H9 (cell line): Measurements from ENCODE around the gene ACACB. TPM values are rescaled to one million over a fixed set of nuclear protein-coding genes. Genes with fewer than 3 reads are reported as not detected.

Experiments used
- DNase-seq: peaks from one replicate; pipeline ENCODE4 v3.0.0-alpha.2; 2017
- H2AFZ ChIP-seq: one replicate; pipeline ENCODE4 v1.6.1; 2013; ENCODE audit warnings: mild to moderate bottlenecking, low read length, control low read depth, moderate library complexity
- H2AK5ac ChIP-seq: 2 replicates; pipeline ENCODE4 v1.6.1; 2013; ENCODE audit warnings: low read length, control low read depth, mixed read lengths; ENCODE audit not compliant: insufficient read length
- H2BK120ac ChIP-seq: one replicate; pipeline ENCODE4 v1.6.1; 2013; ENCODE audit warnings: low read depth, mild to moderate bottlenecking, low read length, control low read depth, inconsistent platforms; ENCODE audit not compliant: poor library complexity, severe bottlenecking
- H2BK12ac ChIP-seq: 2 replicates; pipeline ENCODE4 v1.6.1; 2013; ENCODE audit warnings: low read length, control low read depth, mixed read lengths, low read depth; ENCODE audit not compliant: insufficient read length
- H2BK15ac ChIP-seq: 2 replicates; pipeline ENCODE4 v1.6.1; 2013; ENCODE audit warnings: low read depth, low read length, control low read depth
- H2BK20ac ChIP-seq: one replicate; pipeline ENCODE4 v1.6.1; 2013; ENCODE audit warnings: low read depth, mild to moderate bottlenecking, low read length, control low read depth, inconsistent platforms; ENCODE audit not compliant: poor library complexity, severe bottlenecking
- H2BK5ac ChIP-seq: 2 replicates; pipeline ENCODE4 v1.6.1; 2013; ENCODE audit warnings: low read length, control low read depth, mixed read lengths; ENCODE audit not compliant: insufficient read length
- H3K14ac ChIP-seq: 2 replicates; pipeline ENCODE4 v1.6.1; 2013; ENCODE audit warnings: low read length, control low read depth; ENCODE audit not compliant: insufficient read depth
- H3K18ac ChIP-seq: 2 replicates; pipeline ENCODE4 v1.6.1; 2013; ENCODE audit warnings: low read depth, mild to moderate bottlenecking, mixed read lengths, low read length, control low read depth; ENCODE audit not compliant: insufficient read length
- H3K23ac ChIP-seq: 2 replicates; pipeline ENCODE4 v1.6.1; 2013; ENCODE audit warnings: low read length, control low read depth, mixed read lengths, low read depth; ENCODE audit not compliant: insufficient read length
- H3K23me2 ChIP-seq: 2 replicates; pipeline ENCODE4 v1.6.1; 2013; ENCODE audit warnings: low read depth, mild to moderate bottlenecking, mixed read lengths, low read length, control low read depth; ENCODE audit not compliant: insufficient read length, poor library complexity, severe bottlenecking
- H3K27ac ChIP-seq: 2 replicates; pipeline ENCODE4 v1.5.1; 2013; ENCODE audit warnings: low read length, control low read depth, mixed read lengths, low read depth; ENCODE audit not compliant: insufficient read length
- H3K27me3 ChIP-seq: 2 replicates; pipeline ENCODE4 v1.6.1; 2013; ENCODE audit warnings: low read length, control low read depth, inconsistent platforms; ENCODE audit not compliant: insufficient read depth
- H3K4ac ChIP-seq: 2 replicates; pipeline ENCODE4 v1.6.1; 2013; ENCODE audit warnings: low read depth, mild to moderate bottlenecking, control low read depth, inconsistent platforms, low read length, moderate library complexity
- H3K4me1 ChIP-seq: 2 replicates; pipeline ENCODE4 v1.6.1; 2013; ENCODE audit warnings: low read length, control low read depth, inconsistent platforms; ENCODE audit not compliant: insufficient read depth
- H3K4me2 ChIP-seq: 2 replicates; pipeline ENCODE4 v1.6.1; 2013; ENCODE audit warnings: low read length, control low read depth, mixed read lengths; ENCODE audit not compliant: insufficient read length, insufficient read depth
- H3K56ac ChIP-seq: 2 replicates; pipeline ENCODE4 v1.6.1; 2013; ENCODE audit warnings: low read depth, mild to moderate bottlenecking, mixed read lengths, low read length, control low read depth; ENCODE audit not compliant: insufficient read length
- H3K79me1 ChIP-seq: 2 replicates; pipeline ENCODE4 v1.6.1; 2013; ENCODE audit warnings: low read depth, mild to moderate bottlenecking, moderate library complexity, low read length, control low read depth, inconsistent platforms; ENCODE audit not compliant: insufficient read depth, poor library complexity, severe bottlenecking
- H3K79me2 ChIP-seq: 2 replicates; pipeline ENCODE4 v1.6.1; 2013; ENCODE audit warnings: low read length, control low read depth, inconsistent platforms; ENCODE audit not compliant: insufficient read depth
- H3K9ac ChIP-seq: 2 replicates; pipeline ENCODE4 v1.6.1; 2013; ENCODE audit warnings: low read length, control low read depth, mixed read lengths; ENCODE audit not compliant: insufficient read length; ENCODE audit errors: extremely low read depth
- H3K9me3 ChIP-seq: one replicate; pipeline ENCODE4 v1.6.1; 2013; ENCODE audit warnings: low read depth, low read length, inconsistent platforms; ENCODE audit not compliant: control insufficient read depth
- H3T11ph ChIP-seq: one replicate; pipeline ENCODE4 v1.6.1; 2013; ENCODE audit warnings: mild to moderate bottlenecking, low read length, control low read depth, inconsistent platforms
- H4K20me1 ChIP-seq: one replicate; pipeline ENCODE4 v1.6.1; 2013; ENCODE audit not compliant: control insufficient read depth, insufficient read length, insufficient read depth
- H4K5ac ChIP-seq: 2 replicates; pipeline ENCODE4 v1.6.1; 2013; ENCODE audit warnings: low read depth, mild to moderate bottlenecking, mixed read lengths, low read length, control low read depth; ENCODE audit not compliant: insufficient read length
- H4K8ac ChIP-seq: replicated peaks from 2 replicates; pipeline ENCODE4 v1.6.1; 2013; ENCODE audit warnings: low read length, control low read depth, mixed read lengths, low read depth; ENCODE audit not compliant: insufficient read length
- H4K91ac ChIP-seq: 2 replicates; pipeline ENCODE4 v1.6.1; 2013; ENCODE audit warnings: low read depth, mild to moderate bottlenecking, moderate library complexity, mixed read lengths, low read length, control low read depth; ENCODE audit not compliant: insufficient read length
- H3K27ac Mint-ChIP-seq, 3 experiments: 2 replicates in 2 of 3; 3 replicates in 1 of 3; pipeline ENCODE4 v1.8.0; 2020 to 2021; ENCODE audit warnings: mixed read lengths in 3 of 3, mild to moderate bottlenecking in 1 of 3, moderate library complexity in 1 of 3
- H3K27me3 Mint-ChIP-seq: 2 replicates; pipeline ENCODE4 v1.8.0; 2021; ENCODE audit warnings: low read depth, mild to moderate bottlenecking, moderate library complexity, mixed read lengths
- H3K36me3 Mint-ChIP-seq, 3 experiments: 2 replicates in 2 of 3; 3 replicates in 1 of 3; pipeline ENCODE4 v1.8.0; 2020 to 2021; ENCODE audit warnings: low read depth in 3 of 3, mixed read lengths in 3 of 3; ENCODE audit not compliant: insufficient read depth in 1 of 3
- H3K4me1 Mint-ChIP-seq, 2 experiments: 2 replicates each; pipeline ENCODE4 v1.8.0; 2020; ENCODE audit warnings: mixed read lengths in 2 of 2
- H3K4me3 Mint-ChIP-seq, 2 experiments: 2 replicates in 1 of 2; 3 replicates in 1 of 2; pipeline ENCODE4 v1.8.0; 2020 to 2021; ENCODE audit warnings: mild to moderate bottlenecking in 2 of 2, mixed read lengths in 2 of 2, moderate library complexity in 1 of 2
- H3K9me3 Mint-ChIP-seq, 2 experiments: 2 replicates in 1 of 2; 3 replicates in 1 of 2; pipeline ENCODE4 v1.8.0; 2020; ENCODE audit warnings: mild to moderate bottlenecking in 2 of 2, mixed read lengths in 2 of 2, moderate library complexity in 1 of 2
- CTCF ChIP-seq: fragments of 200-600 bp; sonication (generic); conservative IDR thresholded peaks from 3 replicates; pipeline ENCODE4 v1.8.0; 2021; ENCODE audit warnings: antibody characterized with exemption, mild to moderate bottlenecking
- WGBS: extraction: QIAGEN DNeasy Blood & Tissue Kit; methylation state at CpG from one replicate; pipeline ENCODE4 v1.1.7; 2013; ENCODE audit warnings: missing lambda C conversion rate, low lambda C conversion rate, mixed read lengths; ENCODE audit not compliant: insufficient read length; ENCODE audit errors: extremely low coverage; 5-methylcytosine and 5-hydroxymethylcytosine counted together
- total RNA-seq: library from RNA; stranded (reverse); gene quantifications from 2 replicates; pipeline ENCODE4 v1.2.1, GENCODE V29; 2021

The ACACB gene
- total RNA-seq, 1 experiment from 2014 or later: 14.2 TPM

GRCh38 chr12:109098651-109099050, 17.7 kb upstream of the ACACB start:
- no peak overlapping the region for H3K56ac ChIP-seq
- no peak overlapping the region for H4K91ac ChIP-seq
- peaks cover 10% of the 10 kb centered on the region for H3K23me2 ChIP-seq
- H2AK5ac ChIP-seq: no peak overlapping the region
- Mint-ChIP-seq H3K27ac (no peak overlapping the region; a peak in 1 of 7 replicates), H3K9me3 (no peaks in the 10 kb centered on the region), H3K36me3 (peaks cover 39 to 49% (median 48%) of the 10 kb centered on the region in 3 experiments), H3K27me3 (no peaks in the 10 kb centered on the region), H3K4me1 (peaks cover 2 to 13% of the 10 kb centered on the region in 2 experiments), H3K4me3 (peak overlapping the region; percentile 86 to 89)
- H2AFZ ChIP-seq: no peak overlapping the region
- H2BK15ac ChIP-seq: no peak overlapping the region
- no peak overlapping the region for H4K5ac ChIP-seq
- H3K4me2 ChIP-seq: peak overlapping the region; percentile 85
- no peak overlapping the region for H2BK5ac ChIP-seq
- no peak for DNase-seq
- no peak overlapping the region for H3K23ac ChIP-seq
- WGBS: no CpG with 5 or more reads among the region's 8 CpGs
- peaks cover 8% of the 10 kb centered on the region for H3K79me1 ChIP-seq
- no peaks in the 10 kb centered on the region for H3K27me3 ChIP-seq
- peaks cover 5% of the 10 kb centered on the region; the same call in 1 of the 2 replicates for H3K79me2 ChIP-seq
- TF ChIP-seq CTCF: no peak
- H2BK20ac ChIP-seq: no peak overlapping the region
- no peak overlapping the region for H3T11ph ChIP-seq
- peak overlapping the region; percentile 68; the same call in 1 of the 2 replicates for H3K14ac ChIP-seq
- no peaks in the 10 kb centered on the region for H4K20me1 ChIP-seq
- H3K9ac ChIP-seq: peak overlapping the region; percentile 82
- H2BK12ac ChIP-seq: no peak overlapping the region
- no peak overlapping the region for H3K27ac ChIP-seq
- H4K8ac ChIP-seq: no peak overlapping the region
- H2BK120ac ChIP-seq: no peak overlapping the region
- peak overlapping the region; percentile 57 for H3K18ac ChIP-seq
- no peaks in the 10 kb centered on the region for H3K4me1 ChIP-seq
- H3K9me3 ChIP-seq: no peaks in the 10 kb centered on the region
- H3K4ac ChIP-seq: no peak overlapping the region; the same call in 1 of the 2 replicates
